ENCODE results near the gene PACS2.

GRCh38 chr14:105440992-105441391, 126.4 kb downstream of the PACS2 start:
- TF ChIP-seq, protein P1, sequence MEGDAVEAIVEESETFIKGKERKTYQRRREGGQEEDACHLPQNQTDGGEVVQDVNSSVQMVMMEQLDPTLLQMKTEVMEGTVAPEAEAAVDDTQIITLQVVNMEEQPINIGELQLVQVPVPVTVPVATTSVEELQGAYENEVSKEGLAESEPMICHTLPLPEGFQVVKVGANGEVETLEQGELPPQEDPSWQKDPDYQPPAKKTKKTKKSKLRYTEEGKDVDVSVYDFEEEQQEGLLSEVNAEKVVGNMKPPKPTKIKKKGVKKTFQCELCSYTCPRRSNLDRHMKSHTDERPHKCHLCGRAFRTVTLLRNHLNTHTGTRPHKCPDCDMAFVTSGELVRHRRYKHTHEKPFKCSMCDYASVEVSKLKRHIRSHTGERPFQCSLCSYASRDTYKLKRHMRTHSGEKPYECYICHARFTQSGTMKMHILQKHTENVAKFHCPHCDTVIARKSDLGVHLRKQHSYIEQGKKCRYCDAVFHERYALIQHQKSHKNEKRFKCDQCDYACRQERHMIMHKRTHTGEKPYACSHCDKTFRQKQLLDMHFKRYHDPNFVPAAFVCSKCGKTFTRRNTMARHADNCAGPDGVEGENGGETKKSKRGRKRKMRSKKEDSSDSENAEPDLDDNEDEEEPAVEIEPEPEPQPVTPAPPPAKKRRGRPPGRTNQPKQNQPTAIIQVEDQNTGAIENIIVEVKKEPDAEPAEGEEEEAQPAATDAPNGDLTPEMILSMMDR (conservative IDR thresholded peaks at IDR 0.05 in 1 of 2, IDR thresholded peaks at IDR 0.05 in 1 of 2; ENCODE audit: extremely low read depth in 1 of 2, insufficient read depth in 1 of 2, low read depth in 1 of 2, low read length in 2 of 2), result no peak
- TF ChIP-seq EZH2 (IDR thresholded peaks at IDR 0.05; ENCODE audit: borderline replicate concordance, low read length), result no peak
